ENCODE measurements around the gene CCNF.
"Not testable (repeated sequence)": the region's sequence is repeated elsewhere in the genome, so short reads cannot be mapped to it uniquely, and the experiment has no call there.

GRCh38 chr16:2441143-2441804 lies 12.0 kb downstream of the CCNF start:
- TF ChIP-seq CTCF, POLR2A (IDR thresholded peaks at IDR 0.05): not testable (repeated sequence)

All from thyroid gland (tissue), 4 donors.